Activated T-helper 2 cell treated with anti-CD3 and anti-CD28 coated beads, Interferon-gamma antibody, Interleukin-2, Interleukin-4, amounts not matched to agents 10 μg/mL and 5 μg/mL and 100 μg/mL, durations not matched to agents 14 hours and 24 hours and 36 hours (primary cell): Measurements from ENCODE around the gene APOL4. TPM values are rescaled to one million over a fixed set of nuclear protein-coding genes. Genes with fewer than 3 reads are reported as not detected.
"Not testable (repeated sequence)": the region's sequence is repeated elsewhere in the genome, so short reads cannot be mapped to it uniquely, and the experiment has no call there.

ENCODE experiments used
- DNase-seq: peaks from one replicate; pipeline ENCODE4 v3.0.0; 2021; ENCODE audit warnings: low spot score
- H3K27ac Mint-ChIP-seq: one replicate; pipeline ENCODE4 v1.8.0; 2021; ENCODE audit warnings: mixed read lengths
- H3K27me3 Mint-ChIP-seq: one replicate; pipeline ENCODE4 v1.8.0; 2021; ENCODE audit warnings: low read depth, mixed read lengths
- H3K36me3 Mint-ChIP-seq: one replicate; pipeline ENCODE4 v1.8.0; 2021; ENCODE audit warnings: low read depth, mixed read lengths
- H3K4me1 Mint-ChIP-seq: one replicate; pipeline ENCODE4 v1.8.0; 2021; ENCODE audit warnings: low read depth, mixed read lengths
- H3K4me3 Mint-ChIP-seq: one replicate; pipeline ENCODE4 v1.8.0; 2021; ENCODE audit warnings: low read depth, mild to moderate bottlenecking, moderate library complexity, mixed read lengths
- H3K9me3 Mint-ChIP-seq: one replicate; pipeline ENCODE4 v1.8.0; 2021; ENCODE audit warnings: mixed read lengths
- intact Hi-C: fragments of 100-400 bp; cut with micrococcal nuclease; formaldehyde crosslinking; loops from one replicate; pipeline ENCODE4 v1.15.1; 2023
- total RNA-seq: library from RNA; stranded (reverse); gene quantifications from 2 replicates; pipeline ENCODE4 v1.2.3, GENCODE V29; 2022

The APOL4 gene, protein sequence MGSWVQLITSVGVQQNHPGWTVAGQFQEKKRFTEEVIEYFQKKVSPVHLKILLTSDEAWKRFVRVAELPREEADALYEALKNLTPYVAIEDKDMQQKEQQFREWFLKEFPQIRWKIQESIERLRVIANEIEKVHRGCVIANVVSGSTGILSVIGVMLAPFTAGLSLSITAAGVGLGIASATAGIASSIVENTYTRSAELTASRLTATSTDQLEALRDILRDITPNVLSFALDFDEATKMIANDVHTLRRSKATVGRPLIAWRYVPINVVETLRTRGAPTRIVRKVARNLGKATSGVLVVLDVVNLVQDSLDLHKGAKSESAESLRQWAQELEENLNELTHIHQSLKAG
- total RNA-seq: 0.48 and 0.52 TPM in 2 replicates

DNA sequence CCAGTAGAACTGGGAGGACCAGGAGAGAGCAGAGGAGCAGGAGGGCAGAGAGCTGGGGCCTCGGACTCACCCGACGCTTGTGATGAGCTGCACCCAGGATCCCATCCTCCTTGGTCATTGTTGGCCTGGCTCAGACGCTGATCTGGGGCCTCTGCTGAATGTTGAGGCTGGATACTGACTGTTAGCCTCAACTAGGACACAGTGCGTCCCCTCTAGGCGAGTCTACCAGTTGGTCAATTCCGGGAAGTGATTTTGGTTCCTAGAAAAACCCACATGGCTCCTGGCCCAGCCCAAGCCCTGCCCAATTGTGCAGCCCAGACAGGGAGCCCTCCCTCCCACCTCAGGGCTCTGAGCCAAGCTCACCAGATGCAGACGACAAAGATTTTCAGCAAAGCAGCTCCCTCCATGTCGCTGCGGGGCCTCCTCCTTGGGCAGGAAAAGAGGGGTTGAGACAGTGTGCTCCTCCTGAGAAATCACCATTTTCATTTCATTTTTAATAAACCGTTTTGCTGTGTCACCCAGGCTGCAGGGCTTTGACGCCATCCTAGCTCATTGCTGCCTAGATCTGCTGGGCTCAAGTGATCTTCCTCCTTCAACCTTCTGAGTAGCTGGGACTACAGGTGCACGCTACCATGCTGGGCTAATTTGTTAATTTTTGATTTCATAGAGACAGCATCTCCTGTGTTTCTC is at the start of gene APOL4:
Gene APOL4, minus strand, starts transcription at position 180 of the 690 bp plus-strand sequence. Its CDS starts 75 bp downstream, at position 105.
- Mint-ChIP-seq H3K27me3 (no peaks in the 10 kb centered on the region), H3K9me3 (no peaks in the 10 kb centered on the region)
- no peak for DNase-seq

DNA sequence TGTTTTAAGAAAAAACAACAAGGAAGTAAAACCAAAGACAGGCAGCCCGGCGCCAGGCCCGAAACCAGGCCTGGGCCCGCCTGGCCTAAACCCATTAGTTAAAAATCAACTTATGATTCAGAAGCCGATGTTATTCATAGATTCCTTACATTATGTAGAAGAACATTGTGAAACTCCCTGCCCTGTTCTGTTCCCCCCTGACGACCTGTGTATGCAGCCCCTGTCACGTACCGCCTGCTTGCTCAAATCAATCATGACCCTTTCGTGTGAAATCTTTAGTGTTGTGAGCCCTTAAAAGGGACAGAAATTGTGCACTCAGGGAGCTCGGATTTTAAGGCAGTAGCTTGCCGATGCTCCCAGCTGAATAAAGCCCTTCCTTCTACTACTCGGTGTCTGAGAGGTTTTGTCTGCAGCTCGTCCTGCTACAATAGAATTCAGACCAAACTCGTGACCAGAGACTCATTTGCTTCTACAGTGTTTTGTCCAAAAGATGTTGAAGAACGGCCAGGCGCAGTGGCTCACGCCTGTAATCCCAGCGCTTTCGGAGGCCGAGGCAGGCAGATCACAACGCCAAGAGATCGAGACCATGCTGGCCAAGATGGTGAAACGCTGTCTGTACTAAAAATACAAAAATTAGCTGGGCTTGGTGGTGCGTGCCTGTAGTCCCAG is 48.8 kb upstream of the APOL4 start:
- H3K4me3 Mint-ChIP-seq, H3K27me3 Mint-ChIP-seq: not testable (repeated sequence)
- H3K36me3 Mint-ChIP-seq: peaks cover 14% of the 10 kb centered on the region

More for the DNA sequence above, at the start of gene APOL4:
- H3K4me3 Mint-ChIP-seq: no peak within 1 kb of the TSS
- no peaks in the 10 kb centered on the region for H3K36me3 Mint-ChIP-seq
- peaks cover 16% of the 10 kb centered on the region for H3K4me1 Mint-ChIP-seq
- intact Hi-C loops: no loop called here
- no peak within 1 kb of the TSS for H3K27ac Mint-ChIP-seq

DNA sequence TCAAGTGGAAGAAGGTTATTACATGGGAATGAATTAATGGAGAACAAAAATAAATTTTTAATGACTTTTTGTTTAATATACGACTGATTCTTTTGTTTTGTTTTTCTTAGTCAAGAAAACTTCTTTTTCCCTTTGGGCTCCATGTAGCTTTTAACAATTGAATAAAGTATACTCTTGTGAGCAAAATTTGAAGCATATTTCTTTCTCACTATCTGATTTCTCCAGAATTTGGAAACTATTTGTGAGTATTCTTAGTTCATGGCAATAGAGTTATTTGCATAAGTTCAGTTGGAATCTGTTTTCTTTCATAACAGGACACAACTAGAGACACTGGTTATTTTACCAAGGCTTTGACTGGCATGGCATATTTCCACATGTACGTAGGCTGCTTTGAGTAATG is 47.6 kb upstream of the APOL4 start:
- Mint-ChIP-seq H3K27me3 (no peaks in the 10 kb centered on the region), H3K9me3 (peaks cover 17% of the 10 kb centered on the region), H3K4me1 (peaks cover 23% of the 10 kb centered on the region), H3K4me3 (no peak overlapping the region), H3K27ac (no peak overlapping the region), H3K36me3 (peaks cover 7% of the 10 kb centered on the region)
- intact Hi-C loops: no loop called here
- DNase-seq: no peak

More for the DNA sequence above, 48.8 kb upstream of the APOL4 start:
- Mint-ChIP-seq H3K4me1 (peaks cover 28% of the 10 kb centered on the region), H3K9me3 (peaks cover 17% of the 10 kb centered on the region)
- intact Hi-C loops, H3K27ac Mint-ChIP-seq, DNase-seq: not testable (repeated sequence)

- H3K4me1 Mint-ChIP-seq: peaks cover 11% of the 10 kb centered on the region
- H3K27ac Mint-ChIP-seq: no peak overlapping the region
- H3K9me3 Mint-ChIP-seq: peaks cover 17% of the 10 kb centered on the region
- DNase-seq: no peak
- H3K4me3 Mint-ChIP-seq: no peak overlapping the region
- no peaks in the 10 kb centered on the region for H3K27me3 Mint-ChIP-seq
- H3K36me3 Mint-ChIP-seq: no peaks in the 10 kb centered on the region
- intact Hi-C loops: no loop called here
These were observed 46.3 kb upstream of the APOL4 start for GRCh38 chr22:36247955-36248354.

GRCh38 chr22:36246718-36247117 is 45.1 kb upstream of the APOL4 start:
- no peak overlapping the region for H3K4me3 Mint-ChIP-seq

DNA sequence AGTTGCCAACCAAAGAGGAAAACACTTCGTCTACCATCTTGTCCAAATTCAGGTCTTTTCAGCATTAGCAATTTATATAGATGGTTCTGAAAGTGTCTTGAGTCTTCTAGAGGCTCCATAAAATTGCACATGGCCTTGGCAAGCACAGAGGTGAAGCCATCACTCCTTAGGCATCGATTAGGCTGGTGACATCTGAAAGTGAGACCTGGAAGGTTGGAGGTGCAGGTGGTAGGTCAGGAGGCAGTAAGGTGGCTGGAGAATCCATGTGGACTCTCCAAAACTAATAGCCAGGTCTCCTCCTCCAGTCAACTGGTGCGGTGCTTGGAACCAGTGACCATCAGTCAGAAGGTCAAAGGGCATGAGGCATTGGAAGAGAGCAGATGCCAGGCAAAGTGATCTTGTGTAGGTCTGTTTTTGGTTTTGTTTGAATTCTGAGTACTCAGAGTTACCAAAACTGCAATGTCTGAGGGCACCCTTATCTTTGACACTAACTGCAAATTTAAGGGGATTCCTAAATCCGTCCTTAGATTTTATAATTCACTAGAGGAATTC is 44.3 kb upstream of the APOL4 start:
- Mint-ChIP-seq H3K4me1 (no peaks in the 10 kb centered on the region), H3K27ac (no peak overlapping the region), H3K4me3 (no peak overlapping the region), H3K9me3 (peaks cover 24% of the 10 kb centered on the region), H3K36me3 (no peaks in the 10 kb centered on the region), H3K27me3 (no peaks in the 10 kb centered on the region)
- intact Hi-C loops: no loop called here
- no peak for DNase-seq

More at GRCh38 chr22:36246718-36247117, 45.1 kb upstream of the APOL4 start:
- no peak for DNase-seq
- H3K4me1 Mint-ChIP-seq: peaks cover 4% of the 10 kb centered on the region
- H3K27me3 Mint-ChIP-seq: no peaks in the 10 kb centered on the region
- H3K9me3 Mint-ChIP-seq: peaks cover 24% of the 10 kb centered on the region
- intact Hi-C loops: no loop called here
- H3K36me3 Mint-ChIP-seq: no peaks in the 10 kb centered on the region
- no peak overlapping the region for H3K27ac Mint-ChIP-seq

GRCh38 chr22:36244522-36245391 is 43.1 kb upstream of the APOL4 start:
- Mint-ChIP-seq H3K27ac (no peak overlapping the region), H3K4me3 (no peak overlapping the region), H3K4me1 (peaks cover 3% of the 10 kb centered on the region), H3K9me3 (peaks cover 24% of the 10 kb centered on the region), H3K27me3 (no peaks in the 10 kb centered on the region), H3K36me3 (no peaks in the 10 kb centered on the region)
- intact Hi-C loops: no loop called here
- no peak for DNase-seq

GRCh38 chr22:36243986-36244385 is 42.4 kb upstream of the APOL4 start:
- no peak for DNase-seq
- peaks cover 21% of the 10 kb centered on the region for H3K9me3 Mint-ChIP-seq
- H3K27ac Mint-ChIP-seq: no peak overlapping the region
- intact Hi-C loops: no loop called here
- peaks cover 7% of the 10 kb centered on the region for H3K4me1 Mint-ChIP-seq
- no peaks in the 10 kb centered on the region for H3K27me3 Mint-ChIP-seq
- H3K36me3 Mint-ChIP-seq: peaks cover 5% of the 10 kb centered on the region
- H3K4me3 Mint-ChIP-seq: no peak overlapping the region

GRCh38 chr22:36239401-36240171 is 38.0 kb upstream of the APOL4 start, which contains the start of gene APOL2:
Gene APOL2 (minus strand): TSS chr22:36239527. CDS start chr22:36233162, 6,365 bp downstream.
- no peaks in the 10 kb centered on the region for H3K27me3 Mint-ChIP-seq
- H3K4me1 Mint-ChIP-seq: peaks cover 35% of the 10 kb centered on the region
- intact Hi-C loops: loop anchor here (1.0 to 2.0 kb wide), 5 partner anchors 14 to 591 kb away; partner anchors contain the start of genes APOL1, APOL3 and APOL6
- DNase-seq: peak; percentile 87
- peak within 1 kb of the TSS; percentile 95 for H3K4me3 Mint-ChIP-seq
- H3K27ac Mint-ChIP-seq: peak within 1 kb of the TSS; percentile 93
- H3K9me3 Mint-ChIP-seq: peaks cover 18% of the 10 kb centered on the region
- H3K36me3 Mint-ChIP-seq: peaks cover 40% of the 10 kb centered on the region

GRCh38 chr22:36239150-36239400 is 37.5 kb upstream of the APOL4 start:
- no peaks in the 10 kb centered on the region for H3K27me3 Mint-ChIP-seq
- H3K27ac Mint-ChIP-seq: peak overlapping the region; percentile 93
- peaks cover 18% of the 10 kb centered on the region for H3K9me3 Mint-ChIP-seq
- DNase-seq: no peak
- H3K4me3 Mint-ChIP-seq: peak overlapping the region; percentile 95
- H3K4me1 Mint-ChIP-seq: peaks cover 39% of the 10 kb centered on the region
- intact Hi-C loops: loop anchor here (1.0 to 2.0 kb wide), 5 partner anchors 14 to 590 kb away; partner anchors contain the start of genes APOL1, APOL3 and APOL6
- peaks cover 46% of the 10 kb centered on the region for H3K36me3 Mint-ChIP-seq

DNA sequence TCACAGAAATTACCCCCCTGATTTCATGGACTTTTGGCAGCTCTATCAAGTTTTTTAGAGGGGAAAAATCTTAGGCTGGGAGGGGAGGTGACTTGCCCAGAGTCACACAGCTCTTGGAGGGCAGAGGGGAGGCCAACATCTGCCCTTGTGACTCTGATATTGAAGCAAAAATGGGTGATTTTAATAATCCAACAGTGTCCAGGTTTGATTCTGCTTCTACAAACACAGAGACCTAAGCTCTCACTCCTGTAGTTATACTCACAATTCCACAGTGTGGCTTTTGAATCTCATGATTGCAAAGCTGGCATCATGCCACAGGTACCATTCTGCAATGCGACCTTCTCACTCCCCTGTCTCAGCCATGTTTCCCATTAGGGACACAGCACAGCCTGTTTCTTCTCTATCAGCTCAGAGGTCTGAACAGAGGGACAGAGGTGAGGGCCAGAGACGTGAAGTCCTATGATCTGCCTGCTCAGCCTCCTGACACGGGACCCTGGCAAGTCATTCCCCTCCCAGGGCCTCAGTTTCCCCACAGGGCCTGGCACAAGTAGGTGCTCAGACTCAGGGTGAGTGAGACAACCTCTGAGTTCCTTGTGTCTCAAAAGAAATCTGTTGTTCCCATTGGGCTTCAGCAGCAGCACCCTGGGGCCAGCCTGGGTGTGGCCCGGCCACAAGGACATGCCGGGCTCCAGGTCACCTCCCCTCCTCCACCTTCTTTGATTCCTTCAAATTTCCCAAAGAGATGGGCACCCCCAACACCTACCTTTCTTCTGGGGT is 37.0 kb upstream of the APOL4 start:
- no peak for DNase-seq
- H3K9me3 Mint-ChIP-seq: peaks cover 18% of the 10 kb centered on the region
- no peaks in the 10 kb centered on the region for H3K27me3 Mint-ChIP-seq
- peak overlapping the region; percentile 95 for H3K4me3 Mint-ChIP-seq
- intact Hi-C loops: loop anchor here (1.0 to 2.0 kb wide), 5 partner anchors 15 to 590 kb away; partner anchors contain the start of genes APOL1, APOL3 and APOL6
- peaks cover 42% of the 10 kb centered on the region for H3K4me1 Mint-ChIP-seq
- peaks cover 51% of the 10 kb centered on the region for H3K36me3 Mint-ChIP-seq
- H3K27ac Mint-ChIP-seq: peak overlapping the region; percentile 93
